ENCODE data around the gene KCNMB4.

- TF ChIP-seq CTCF (IDR thresholded peaks at IDR 0.05) = no peak
- no peak for TF ChIP-seq EP300 (IDR thresholded peaks at IDR 0.05)
- TF ChIP-seq POLR2A (IDR thresholded peaks at IDR 0.05) = no peak
Observed at GRCh38 chr12:70359458-70360197, 6.5 kb upstream of the KCNMB4 start.

All from ovary (tissue), 3 donors.